ENCODE data around the gene COL17A1. TPM values are rescaled to one million over a fixed set of nuclear protein-coding genes. Genes with fewer than 3 reads are reported as not detected.

Gene COL17A1
- total RNA-seq, 2 donors from 2014 or later = not detected

- ATAC-seq (replicated peaks in 1 of 2) = no peak
- Mint-ChIP-seq H3K4me1 (ENCODE audit: low read depth) (no peaks in the 10 kb centered on the region), H3K4me3 (no peak overlapping the region), H3K9me3 (no peaks in the 10 kb centered on the region), H3K27me3 (ENCODE audit: low read depth) (no peaks in the 10 kb centered on the region), H3K36me3 (ENCODE audit: insufficient read depth in 2 of 2) (peaks cover 1 to 2% of the 10 kb centered on the region in 2 donors), H3K27ac (no peak overlapping the region)
- no peak for DNase-seq
These were observed 54.0 kb downstream of the COL17A1 start for GRCh38 chr10:104031631-104032030.

DNA sequence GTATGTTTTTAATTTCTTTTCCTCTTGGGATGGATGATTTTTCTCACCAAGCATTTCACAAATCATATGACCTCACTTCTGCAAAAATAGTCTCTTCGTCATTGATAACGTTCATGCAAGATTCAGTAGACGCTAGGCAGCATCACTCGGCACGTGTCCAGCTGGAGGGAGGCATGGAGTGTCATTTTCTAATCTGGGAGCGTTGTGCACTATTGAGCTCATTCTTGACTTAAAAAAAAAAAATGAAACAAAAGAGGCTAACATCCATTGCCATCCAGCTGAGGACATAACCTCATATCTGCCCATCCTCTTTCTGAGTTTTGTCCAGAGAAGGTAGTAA is 56.2 kb downstream of the COL17A1 start:
- no peak overlapping the region for H3K27ac Mint-ChIP-seq
- DNase-seq (no peak), ATAC-seq (replicated peaks in 1 of 2) (no peak)
- peaks cover 2 to 6% of the 10 kb centered on the region in 2 donors for H3K36me3 Mint-ChIP-seq (ENCODE audit: insufficient read depth in 2 of 2)
- H3K27me3 Mint-ChIP-seq (ENCODE audit: low read depth) = no peaks in the 10 kb centered on the region
- no peaks in the 10 kb centered on the region for H3K9me3 Mint-ChIP-seq
- H3K4me3 Mint-ChIP-seq = no peak overlapping the region
- no peaks in the 10 kb centered on the region for H3K4me1 Mint-ChIP-seq (ENCODE audit: low read depth)

- H3K9me3 Mint-ChIP-seq = no peaks in the 10 kb centered on the region
- H3K27ac Mint-ChIP-seq = no peak overlapping the region
- H3K27me3 Mint-ChIP-seq (ENCODE audit: low read depth) = no peaks in the 10 kb centered on the region
- ATAC-seq (replicated peaks in 1 of 2) (no peak), DNase-seq (no peak)
- H3K36me3 Mint-ChIP-seq (ENCODE audit: insufficient read depth in 2 of 2) = peaks cover 7% of the 10 kb centered on the region in 2 donors
- no peak overlapping the region for H3K4me3 Mint-ChIP-seq
- H3K4me1 Mint-ChIP-seq (ENCODE audit: low read depth) = no peaks in the 10 kb centered on the region
These were observed 56.7 kb downstream of the COL17A1 start for GRCh38 chr10:104028823-104029520.

GRCh38 chr10:104028146-104028545 is 57.5 kb downstream of the COL17A1 start:
- no peak overlapping the region for H3K27ac Mint-ChIP-seq
- DNase-seq = no peak
- no peaks in the 10 kb centered on the region for H3K9me3 Mint-ChIP-seq
- ATAC-seq (replicated peaks in 1 of 2) = peak in 1 of 2 donors; percentile 73
- H3K4me3 Mint-ChIP-seq = no peak overlapping the region
- H3K4me1 Mint-ChIP-seq (ENCODE audit: low read depth) = no peaks in the 10 kb centered on the region
- H3K27me3 Mint-ChIP-seq (ENCODE audit: low read depth) = no peaks in the 10 kb centered on the region
- H3K36me3 Mint-ChIP-seq (ENCODE audit: insufficient read depth in 2 of 2) = peaks cover 11 to 12% of the 10 kb centered on the region in 2 donors

- DNase-seq = no peak
- no peaks in the 10 kb centered on the region for H3K4me1 Mint-ChIP-seq (ENCODE audit: low read depth)
- H3K4me3 Mint-ChIP-seq = no peak overlapping the region
- no peaks in the 10 kb centered on the region for H3K27me3 Mint-ChIP-seq (ENCODE audit: low read depth)
- peak in 1 of 2 donors; percentile 13 for ATAC-seq (replicated peaks in 1 of 2)
- H3K9me3 Mint-ChIP-seq = no peaks in the 10 kb centered on the region
- H3K27ac Mint-ChIP-seq = no peak overlapping the region
- H3K36me3 Mint-ChIP-seq (ENCODE audit: insufficient read depth in 2 of 2) = peaks cover 14 to 16% of the 10 kb centered on the region in 2 donors
These were observed 58.9 kb downstream of the COL17A1 start for GRCh38 chr10:104026762-104027161.

- Mint-ChIP-seq H3K27me3 (ENCODE audit: low read depth) (no peaks in the 10 kb centered on the region), H3K4me1 (ENCODE audit: low read depth) (peaks cover 3% of the 10 kb centered on the region), H3K36me3 (ENCODE audit: insufficient read depth in 2 of 2) (peaks cover 16 to 20% of the 10 kb centered on the region in 2 donors), H3K27ac (no peak overlapping the region), H3K4me3 (no peak overlapping the region), H3K9me3 (no peaks in the 10 kb centered on the region)
- ATAC-seq (replicated peaks in 1 of 2) = no peak
- DNase-seq = no peak
These were observed 60.2 kb downstream of the COL17A1 start for GRCh38 chr10:104025524-104025923.

GRCh38 chr10:104022026-104022425 is 63.7 kb downstream of the COL17A1 start:
- no peak overlapping the region for H3K27ac Mint-ChIP-seq
- peaks cover 16 to 28% of the 10 kb centered on the region in 2 donors for H3K36me3 Mint-ChIP-seq (ENCODE audit: insufficient read depth in 2 of 2)
- no peak for DNase-seq
- no peaks in the 10 kb centered on the region for H3K9me3 Mint-ChIP-seq
- H3K4me3 Mint-ChIP-seq = no peak overlapping the region
- H3K27me3 Mint-ChIP-seq (ENCODE audit: low read depth) = no peaks in the 10 kb centered on the region
- no peak for ATAC-seq (replicated peaks in 1 of 2)
- H3K4me1 Mint-ChIP-seq (ENCODE audit: low read depth) = peaks cover 11% of the 10 kb centered on the region

GRCh38 chr10:104021246-104021645 is 64.4 kb downstream of the COL17A1 start:
- peaks cover 16 to 28% of the 10 kb centered on the region in 2 donors for H3K36me3 Mint-ChIP-seq (ENCODE audit: insufficient read depth in 2 of 2)
- peak overlapping the region; percentile 18 for H3K27ac Mint-ChIP-seq
- ATAC-seq (replicated peaks in 1 of 2) = no peak
- DNase-seq = no peak
- H3K4me3 Mint-ChIP-seq = no peak overlapping the region
- no peaks in the 10 kb centered on the region for H3K9me3 Mint-ChIP-seq
- no peaks in the 10 kb centered on the region for H3K27me3 Mint-ChIP-seq (ENCODE audit: low read depth)
- peaks cover 11% of the 10 kb centered on the region for H3K4me1 Mint-ChIP-seq (ENCODE audit: low read depth)

GRCh38 chr10:104020020-104020419 is 65.7 kb downstream of the COL17A1 start:
- peak; percentile 52 to 68 for ATAC-seq (replicated peaks in 1 of 2)

DNA sequence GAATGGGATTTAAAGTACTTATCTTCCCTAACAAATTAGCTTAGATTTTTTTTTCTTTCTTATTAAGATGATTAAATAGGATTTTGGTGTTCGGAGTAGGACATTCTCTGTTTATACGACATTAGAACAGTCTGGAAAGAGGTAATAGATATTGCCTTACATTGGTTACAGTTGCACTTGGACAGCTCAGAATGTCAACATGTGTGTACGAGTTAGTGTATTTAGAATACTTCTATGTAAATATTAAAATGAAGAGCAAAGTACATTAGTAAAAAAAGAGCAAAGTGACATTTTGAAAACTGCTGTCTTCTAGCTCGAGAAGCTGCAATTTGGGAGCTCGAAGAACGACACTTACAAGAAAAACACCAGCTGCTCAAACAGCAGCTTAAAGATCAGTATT is 67.2 kb downstream of the COL17A1 start:
- Mint-ChIP-seq H3K4me3 (no peak overlapping the region), H3K27me3 (ENCODE audit: low read depth) (no peaks in the 10 kb centered on the region), H3K27ac (no peak overlapping the region), H3K36me3 (ENCODE audit: insufficient read depth in 2 of 2) (peaks cover 9 to 19% of the 10 kb centered on the region in 2 donors), H3K4me1 (ENCODE audit: low read depth) (peaks cover 11% of the 10 kb centered on the region), H3K9me3 (no peaks in the 10 kb centered on the region)
- ATAC-seq (replicated peaks in 1 of 2) (no peak), DNase-seq (no peak)

More at GRCh38 chr10:104020020-104020419, 65.7 kb downstream of the COL17A1 start:
- H3K36me3 Mint-ChIP-seq (ENCODE audit: insufficient read depth in 2 of 2) = peaks cover 16 to 28% of the 10 kb centered on the region in 2 donors
- H3K9me3 Mint-ChIP-seq = no peaks in the 10 kb centered on the region
- H3K4me3 Mint-ChIP-seq = no peak overlapping the region
- peak overlapping the region; percentile 70 for H3K27ac Mint-ChIP-seq
- no peaks in the 10 kb centered on the region for H3K27me3 Mint-ChIP-seq (ENCODE audit: low read depth)
- peaks cover 11% of the 10 kb centered on the region for H3K4me1 Mint-ChIP-seq (ENCODE audit: low read depth)
- no peak for DNase-seq

GRCh38 chr10:104016661-104017060 is 69.0 kb downstream of the COL17A1 start:
- ATAC-seq (replicated peaks in 1 of 2) (no peak), DNase-seq (no peak)
- no peaks in the 10 kb centered on the region for H3K9me3 Mint-ChIP-seq
- H3K36me3 Mint-ChIP-seq (ENCODE audit: insufficient read depth in 2 of 2) = peaks cover 5 to 12% of the 10 kb centered on the region in 2 donors
- no peaks in the 10 kb centered on the region for H3K27me3 Mint-ChIP-seq (ENCODE audit: low read depth)
- peaks cover 11% of the 10 kb centered on the region for H3K4me1 Mint-ChIP-seq (ENCODE audit: low read depth)
- H3K4me3 Mint-ChIP-seq = no peak overlapping the region
- no peak overlapping the region for H3K27ac Mint-ChIP-seq

DNA sequence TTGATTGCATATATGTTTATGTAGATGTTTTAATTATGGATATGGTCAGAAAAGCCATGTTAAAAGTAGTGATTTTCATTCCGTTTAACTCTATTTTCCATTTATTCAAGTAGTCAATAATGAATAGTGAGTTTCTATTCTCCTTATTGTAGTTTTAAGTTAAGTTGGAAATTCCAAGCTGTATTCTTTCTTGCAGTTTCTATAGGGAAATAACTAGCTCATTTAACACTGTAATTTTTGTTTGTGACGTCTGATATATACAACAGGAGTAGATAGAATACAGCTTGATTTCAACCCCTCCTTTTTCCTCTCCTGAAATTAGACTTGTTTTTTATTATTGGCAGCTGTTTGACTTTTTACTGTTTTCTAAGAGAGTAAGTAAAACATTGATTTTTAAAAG is 71.5 kb downstream of the COL17A1 start:
- H3K36me3 Mint-ChIP-seq (ENCODE audit: insufficient read depth in 2 of 2) = peaks cover 2 to 7% of the 10 kb centered on the region in 2 donors
- H3K27ac Mint-ChIP-seq = no peak overlapping the region
- no peak overlapping the region for H3K4me3 Mint-ChIP-seq
- H3K4me1 Mint-ChIP-seq (ENCODE audit: low read depth) = peaks cover 6% of the 10 kb centered on the region
- DNase-seq = no peak
- H3K9me3 Mint-ChIP-seq = no peaks in the 10 kb centered on the region
- H3K27me3 Mint-ChIP-seq (ENCODE audit: low read depth) = no peaks in the 10 kb centered on the region
- no peak for ATAC-seq (replicated peaks in 1 of 2)

DNA sequence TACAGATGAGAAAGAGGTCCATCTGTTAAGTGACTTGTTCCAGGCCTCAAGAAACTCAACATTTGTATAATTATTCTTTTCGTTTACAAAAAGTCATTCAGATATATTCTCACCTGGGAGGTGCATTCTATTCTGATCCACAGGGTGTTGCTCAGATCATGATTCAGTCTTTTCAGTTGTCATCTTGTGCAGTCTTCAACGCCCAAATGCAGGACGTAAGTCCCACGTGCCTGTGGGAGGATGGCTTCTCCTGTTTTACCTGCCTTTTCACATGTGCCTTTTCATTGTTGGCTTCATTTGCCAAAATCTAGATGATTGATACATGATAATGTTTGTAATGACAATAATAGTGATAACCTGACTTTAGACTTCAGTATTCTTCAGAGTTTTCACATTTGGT is 72.2 kb downstream of the COL17A1 start:
- no peak overlapping the region for H3K27ac Mint-ChIP-seq
- no peak overlapping the region for H3K4me3 Mint-ChIP-seq
- H3K27me3 Mint-ChIP-seq (ENCODE audit: low read depth) = no peaks in the 10 kb centered on the region
- ATAC-seq (replicated peaks in 1 of 2) (no peak), DNase-seq (no peak)
- H3K9me3 Mint-ChIP-seq = no peaks in the 10 kb centered on the region
- peaks cover 6% of the 10 kb centered on the region for H3K4me1 Mint-ChIP-seq (ENCODE audit: low read depth)
- peaks cover 2 to 7% of the 10 kb centered on the region in 2 donors for H3K36me3 Mint-ChIP-seq (ENCODE audit: insufficient read depth in 2 of 2)

- Mint-ChIP-seq H3K4me3 (no peak overlapping the region), H3K36me3 (ENCODE audit: insufficient read depth in 2 of 2) (peaks cover 2% of the 10 kb centered on the region in 2 donors), H3K4me1 (ENCODE audit: low read depth) (no peaks in the 10 kb centered on the region), H3K27ac (no peak overlapping the region), H3K9me3 (no peaks in the 10 kb centered on the region), H3K27me3 (ENCODE audit: low read depth) (no peaks in the 10 kb centered on the region)
- DNase-seq = no peak
- ATAC-seq (replicated peaks in 1 of 2) = no peak
These were observed 73.8 kb downstream of the COL17A1 start for GRCh38 chr10:104011904-104012303.

Data from activated T-cell treated with anti-CD3 and anti-CD28 coated beads, Interleukin-2, amount 50 U/mL, for 72 hours (primary cell).